Measurements from ENCODE around the gene CENPX. TPM values are rescaled to one million over a fixed set of nuclear protein-coding genes. Genes with fewer than 3 reads are reported as not detected.

The CENPX gene
- polyA plus RNA-seq (2012; ENCODE audit: low read depth, missing spikeins), result 45.7 TPM

DNA sequence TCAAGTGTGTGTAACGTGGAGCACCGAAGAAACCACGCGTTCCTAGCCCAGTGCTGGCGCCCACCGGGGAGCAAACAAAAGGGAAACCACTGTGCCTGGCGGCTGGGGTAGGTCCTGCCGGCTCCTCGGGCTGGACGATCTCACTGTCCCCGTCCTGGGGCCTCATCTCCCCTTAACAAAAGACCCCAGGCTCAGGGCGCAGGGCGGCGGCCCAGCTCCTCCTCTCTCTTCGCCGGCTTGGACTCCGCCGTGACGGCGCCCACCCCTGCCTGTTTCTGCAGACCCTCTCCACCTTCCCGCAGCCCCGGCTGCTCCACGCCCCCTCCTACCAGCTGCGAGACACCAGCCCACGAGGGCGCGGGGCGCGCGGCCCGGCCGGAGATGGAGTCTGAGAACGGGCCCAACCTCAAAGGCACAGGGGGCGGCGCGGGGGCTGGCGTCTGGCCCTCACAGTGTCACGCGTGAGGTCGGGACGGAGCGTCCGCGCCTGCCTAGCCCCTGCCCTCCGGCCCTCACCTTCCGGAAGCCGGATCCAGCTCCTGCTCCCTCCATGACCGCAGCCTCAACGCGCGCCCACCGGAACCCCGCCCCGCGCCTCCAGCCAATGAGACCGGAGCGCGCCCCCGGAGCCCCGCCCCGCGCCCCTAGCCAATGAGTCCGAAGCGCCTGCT lies at the start of gene CENPX:
Gene CENPX, minus strand, starts transcription at position 569 of the 671 bp plus-strand sequence. Its CDS starts 17 bp downstream, at position 552.
- TF ChIP-seq POU2F2 (IDR thresholded peaks at IDR 0.05; ENCODE audit: low read depth, low read length), result no peak
- no peak for TF ChIP-seq POLR2A (IDR thresholded peaks at IDR 0.05; ENCODE audit: low read depth, low read length)
- no peak for TF ChIP-seq SPI1 (IDR thresholded peaks at IDR 0.05; ENCODE audit: low read depth, low read length)
- TF ChIP-seq PAX5 (IDR thresholded peaks at IDR 0.05; ENCODE audit: insufficient read depth, low read length, severe bottlenecking), result no peak
- TF ChIP-seq POLR2AphosphoS5 (IDR thresholded peaks at IDR 0.05; ENCODE audit: low read depth, low read length), result no peak
- TF ChIP-seq TAF1 (IDR thresholded peaks at IDR 0.05; ENCODE audit: low read depth, low read length), result no peak; the same call in 1 of the 2 replicates
- DNase-seq (ENCODE audit: insufficient read length, low spot score) (no peak), FAIRE-seq (no peak)

GRCh38 chr17:82070611-82071010 lies 47.9 kb upstream of the CENPX start:
- DNase-seq (ENCODE audit: insufficient read length, low spot score) (no peak), FAIRE-seq (no peak)
- TF ChIP-seq SPI1 (IDR thresholded peaks at IDR 0.05; ENCODE audit: low read depth, low read length), result no peak
- TF ChIP-seq POU2F2 (IDR thresholded peaks at IDR 0.05; ENCODE audit: low read depth, low read length), result no peak
- no peak for TF ChIP-seq POLR2AphosphoS5 (IDR thresholded peaks at IDR 0.05; ENCODE audit: low read depth, low read length)
- no peak for TF ChIP-seq PAX5 (IDR thresholded peaks at IDR 0.05; ENCODE audit: insufficient read depth, low read length, severe bottlenecking)
- no peak for TF ChIP-seq POLR2A (IDR thresholded peaks at IDR 0.05; ENCODE audit: low read depth, low read length)
- no peak for TF ChIP-seq TAF1 (IDR thresholded peaks at IDR 0.05; ENCODE audit: low read depth, low read length)

- DNase-seq (ENCODE audit: insufficient read length, low spot score) (peak; percentile 96), FAIRE-seq (peak; percentile 76)
- TF ChIP-seq TAF1 (IDR thresholded peaks at IDR 0.05; ENCODE audit: low read depth, low read length) (peak; percentile 75), SPI1 (IDR thresholded peaks at IDR 0.05; ENCODE audit: low read depth, low read length) (no peak), POLR2AphosphoS5 (IDR thresholded peaks at IDR 0.05; ENCODE audit: low read depth, low read length) (no peak), POLR2A (IDR thresholded peaks at IDR 0.05; ENCODE audit: low read depth, low read length) (no peak), POU2F2 (IDR thresholded peaks at IDR 0.05; ENCODE audit: low read depth, low read length) (no peak), PAX5 (IDR thresholded peaks at IDR 0.05; ENCODE audit: insufficient read depth, low read length, severe bottlenecking) (peak; percentile 79)
Observed at GRCh38 chr17:82065638-82066303, 43.1 kb upstream of the CENPX start, which contains the start of gene DUS1L. Gene DUS1L, minus strand, starts transcription at chr17:82065804. Its CDS starts 745 bp downstream, at chr17:82065059.

- no peak for FAIRE-seq
- no peak for TF ChIP-seq PAX5 (IDR thresholded peaks at IDR 0.05; ENCODE audit: insufficient read depth, low read length, severe bottlenecking)
- no peak for TF ChIP-seq TAF1 (IDR thresholded peaks at IDR 0.05; ENCODE audit: low read depth, low read length)
- TF ChIP-seq POLR2A (IDR thresholded peaks at IDR 0.05; ENCODE audit: low read depth, low read length), result no peak
- no peak for TF ChIP-seq POLR2AphosphoS5 (IDR thresholded peaks at IDR 0.05; ENCODE audit: low read depth, low read length)
- no peak for TF ChIP-seq SPI1 (IDR thresholded peaks at IDR 0.05; ENCODE audit: low read depth, low read length)
- no peak for TF ChIP-seq POU2F2 (IDR thresholded peaks at IDR 0.05; ENCODE audit: low read depth, low read length)
- peak; percentile 83 for DNase-seq (ENCODE audit: insufficient read length, low spot score)
Observed at GRCh38 chr17:82065193-82065637, 42.5 kb upstream of the CENPX start.

GRCh38 chr17:82064433-82065192 lies 41.9 kb upstream of the CENPX start:
- peak; percentile 30; the same call in 1 of the 2 replicates for TF ChIP-seq POLR2A (IDR thresholded peaks at IDR 0.05; ENCODE audit: low read depth, low read length)
- no peak for TF ChIP-seq POLR2AphosphoS5 (IDR thresholded peaks at IDR 0.05; ENCODE audit: low read depth, low read length)
- FAIRE-seq (peak; percentile 51), DNase-seq (ENCODE audit: insufficient read length, low spot score) (no peak)

- TF ChIP-seq PAX5 (IDR thresholded peaks at IDR 0.05; ENCODE audit: insufficient read depth, low read length, severe bottlenecking), result no peak
- no peak for TF ChIP-seq SPI1 (IDR thresholded peaks at IDR 0.05; ENCODE audit: low read depth, low read length)
- 0 out of 2 replicates have a peak, but pooled peaks have one; percentile 9 for TF ChIP-seq POLR2A (IDR thresholded peaks at IDR 0.05; ENCODE audit: low read depth, low read length)
- TF ChIP-seq POU2F2 (IDR thresholded peaks at IDR 0.05; ENCODE audit: low read depth, low read length), result no peak
- no peak for TF ChIP-seq POLR2AphosphoS5 (IDR thresholded peaks at IDR 0.05; ENCODE audit: low read depth, low read length)
- TF ChIP-seq TAF1 (IDR thresholded peaks at IDR 0.05; ENCODE audit: low read depth, low read length), result no peak
- DNase-seq (ENCODE audit: insufficient read length, low spot score), result no peak
- FAIRE-seq, result no peak
Observed at GRCh38 chr17:82063424-82064415, 41.0 kb upstream of the CENPX start.

- DNase-seq (ENCODE audit: insufficient read length, low spot score) (no peak), FAIRE-seq (no peak)
- TF ChIP-seq TAF1 (IDR thresholded peaks at IDR 0.05; ENCODE audit: low read depth, low read length), result no peak
- TF ChIP-seq POLR2A (IDR thresholded peaks at IDR 0.05; ENCODE audit: low read depth, low read length), result no peak
- no peak for TF ChIP-seq POU2F2 (IDR thresholded peaks at IDR 0.05; ENCODE audit: low read depth, low read length)
- TF ChIP-seq POLR2AphosphoS5 (IDR thresholded peaks at IDR 0.05; ENCODE audit: low read depth, low read length), result no peak; the same call in 1 of the 2 replicates
- no peak for TF ChIP-seq SPI1 (IDR thresholded peaks at IDR 0.05; ENCODE audit: low read depth, low read length)
- no peak for TF ChIP-seq PAX5 (IDR thresholded peaks at IDR 0.05; ENCODE audit: insufficient read depth, low read length, severe bottlenecking)
Observed at GRCh38 chr17:82062984-82063368, 40.3 kb upstream of the CENPX start.

Data from GM12891 (cell line).